Naive B cell (primary cell): ENCODE measurements around the gene ATP5F1D. TPM values are rescaled to one million over a fixed set of nuclear protein-coding genes. Genes with fewer than 3 reads are reported as not detected.
"Not testable (repeated sequence)": the region's sequence is repeated elsewhere in the genome, so short reads cannot be mapped to it uniquely, and the experiment has no call there.

Source experiments
- ATAC-seq, 2 donors: fragments of 150-1000 bp; cut with Tn5 transposase; 2 replicates each; pipeline ENCODE4 v1.10.0; 2021; ENCODE audit warnings: low read depth in 2 of 2, mild to moderate bottlenecking in 2 of 2, moderate library complexity in 2 of 2
- DNase-seq: peaks from one replicate; pipeline ENCODE4 v3.0.0; 2022
- H3K27ac Mint-ChIP-seq, 6 donors: one replicate each; pipeline ENCODE4 v1.8.0; 2020 to 2022; ENCODE audit warnings: mild to moderate bottlenecking in 6 of 6, mixed read lengths in 6 of 6, moderate library complexity in 5 of 6, inconsistent platforms in 2 of 6
- H3K27me3 Mint-ChIP-seq, 3 donors: one replicate each; pipeline ENCODE4 v1.8.0; 2021 to 2022; ENCODE audit warnings: mixed read lengths in 3 of 3, mild to moderate bottlenecking in 1 of 3
- H3K36me3 Mint-ChIP-seq, 2 donors: one replicate each; pipeline ENCODE4 v1.8.0; 2020 to 2022; ENCODE audit warnings: mixed read lengths in 2 of 2, inconsistent platforms in 1 of 2, mild to moderate bottlenecking in 1 of 2
- H3K4me1 Mint-ChIP-seq, 3 donors: one replicate each; pipeline ENCODE4 v1.8.0; 2020 to 2022; ENCODE audit warnings: mixed read lengths in 3 of 3, inconsistent platforms in 1 of 3, mild to moderate bottlenecking in 1 of 3, moderate library complexity in 1 of 3
- H3K4me3 Mint-ChIP-seq, 8 donors: one replicate each; pipeline ENCODE4 v1.8.0; 2020 to 2022; ENCODE audit warnings: mild to moderate bottlenecking in 8 of 8, mixed read lengths in 8 of 8, moderate library complexity in 8 of 8, inconsistent platforms in 2 of 8
- H3K9me3 Mint-ChIP-seq, 7 donors: one replicate each; pipeline ENCODE4 v1.8.0; 2020 to 2022; ENCODE audit warnings: mixed read lengths in 7 of 7, mild to moderate bottlenecking in 5 of 7, inconsistent platforms in 2 of 7, moderate library complexity in 1 of 7
- polyA plus RNA-seq, 6 donors: library from polyadenylated mRNA; unstranded; fragments of 300-500 nt; fragmentation: Illumina TruSeq; gene quantifications; one replicate each; pipeline ENCODE4 v1.2.3, GENCODE V29; 2021; ENCODE audit warnings: low read depth in 6 of 6

ATP5F1D gene
- polyA plus RNA-seq, 6 donors from 2014 or later: 132 to 222 (median 199) TPM

DNA sequence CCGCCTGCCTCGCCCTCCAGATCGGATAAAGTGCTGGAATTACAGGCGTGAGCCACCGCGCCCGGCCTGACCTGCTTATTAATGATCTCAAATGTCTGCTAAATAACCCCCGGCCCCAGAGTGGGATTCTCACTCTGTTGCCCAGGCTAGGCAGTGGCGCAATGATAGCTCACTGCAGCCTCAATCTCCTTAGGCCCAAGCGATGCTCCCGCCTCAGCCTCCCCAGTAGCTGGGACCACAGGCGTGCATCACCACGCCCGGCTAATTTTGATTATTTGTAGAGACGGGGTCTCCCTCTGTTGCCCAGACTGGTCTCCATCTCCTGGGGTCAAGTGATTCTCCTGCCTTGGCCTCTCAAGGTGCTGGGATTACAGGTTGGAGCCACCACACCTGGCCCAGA, 626 bp upstream of the ATP5F1D start:
- ATAC-seq (no peak), DNase-seq (no peak)
- Mint-ChIP-seq H3K4me3 (peak overlapping the region; percentile 82 to 96 (median 90)), H3K36me3 (no peaks in the 10 kb centered on the region), H3K27ac (peak overlapping the region; percentile 94 to 100 (median 98)), H3K9me3 (no peaks in the 10 kb centered on the region), H3K4me1 (peaks cover 21 to 42% (median 34%) of the 10 kb centered on the region in 3 donors), H3K27me3 (peaks cover 5 to 11% (median 9%) of the 10 kb centered on the region in 3 donors)

DNA sequence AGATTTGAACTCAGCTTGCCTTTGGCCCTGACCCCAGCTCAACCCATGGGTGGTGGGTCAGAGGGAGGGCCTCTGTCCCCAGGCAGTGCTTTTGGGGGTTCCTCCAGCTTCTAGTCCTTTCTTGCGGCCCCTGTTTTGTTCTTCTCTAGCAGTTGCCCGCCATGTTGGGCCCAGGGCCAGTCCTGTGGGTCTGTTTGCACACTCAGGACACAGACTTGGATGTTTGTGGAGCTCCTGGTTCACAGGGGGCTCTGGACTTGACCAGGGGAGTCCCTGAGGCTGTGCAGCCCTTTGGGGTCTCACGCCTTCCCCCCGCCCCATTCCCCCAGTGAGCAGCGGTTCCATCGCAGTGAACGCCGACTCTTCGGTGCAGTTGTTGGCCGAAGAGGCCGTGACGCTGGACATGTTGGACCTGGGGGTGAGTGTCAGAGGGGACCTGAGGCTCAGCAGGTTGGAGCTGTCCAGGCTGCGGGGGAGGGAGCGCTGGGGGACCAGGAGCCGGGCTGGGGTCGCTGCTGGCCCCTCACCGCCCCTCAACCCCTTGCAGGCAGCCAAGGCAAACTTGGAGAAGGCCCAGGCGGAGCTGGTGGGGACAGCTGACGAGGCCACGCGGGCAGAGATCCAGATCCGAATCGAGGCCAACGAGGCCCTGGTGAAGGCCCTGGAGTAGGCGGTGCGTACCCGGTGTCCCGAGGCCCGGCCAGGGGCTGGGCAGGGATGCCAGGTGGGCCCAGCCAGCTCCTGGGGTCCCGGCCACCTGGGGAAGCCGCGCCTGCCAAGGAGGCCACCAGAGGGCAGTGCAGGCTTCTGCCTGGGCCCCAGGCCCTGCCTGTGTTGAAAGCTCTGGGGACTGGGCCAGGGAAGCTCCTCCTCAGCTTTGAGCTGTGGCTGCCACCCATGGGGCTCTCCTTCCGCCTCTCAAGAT, 2.5 kb downstream of the ATP5F1D start:
- Mint-ChIP-seq H3K27ac (peak overlapping the region; percentile 15 to 98 (median 86)), H3K27me3 (peaks cover 0 to under 1% (median 0%) of the 10 kb centered on the region in 3 donors), H3K4me1 (peaks cover 12 to 45% (median 24%) of the 10 kb centered on the region in 3 donors), H3K9me3 (no peaks in the 10 kb centered on the region), H3K36me3 (no peaks in the 10 kb centered on the region), H3K4me3 (peak overlapping the region; percentile 68 to 88 (median 82))
- ATAC-seq (peak; percentile 44 to 45), DNase-seq (peak; percentile 87)

DNA sequence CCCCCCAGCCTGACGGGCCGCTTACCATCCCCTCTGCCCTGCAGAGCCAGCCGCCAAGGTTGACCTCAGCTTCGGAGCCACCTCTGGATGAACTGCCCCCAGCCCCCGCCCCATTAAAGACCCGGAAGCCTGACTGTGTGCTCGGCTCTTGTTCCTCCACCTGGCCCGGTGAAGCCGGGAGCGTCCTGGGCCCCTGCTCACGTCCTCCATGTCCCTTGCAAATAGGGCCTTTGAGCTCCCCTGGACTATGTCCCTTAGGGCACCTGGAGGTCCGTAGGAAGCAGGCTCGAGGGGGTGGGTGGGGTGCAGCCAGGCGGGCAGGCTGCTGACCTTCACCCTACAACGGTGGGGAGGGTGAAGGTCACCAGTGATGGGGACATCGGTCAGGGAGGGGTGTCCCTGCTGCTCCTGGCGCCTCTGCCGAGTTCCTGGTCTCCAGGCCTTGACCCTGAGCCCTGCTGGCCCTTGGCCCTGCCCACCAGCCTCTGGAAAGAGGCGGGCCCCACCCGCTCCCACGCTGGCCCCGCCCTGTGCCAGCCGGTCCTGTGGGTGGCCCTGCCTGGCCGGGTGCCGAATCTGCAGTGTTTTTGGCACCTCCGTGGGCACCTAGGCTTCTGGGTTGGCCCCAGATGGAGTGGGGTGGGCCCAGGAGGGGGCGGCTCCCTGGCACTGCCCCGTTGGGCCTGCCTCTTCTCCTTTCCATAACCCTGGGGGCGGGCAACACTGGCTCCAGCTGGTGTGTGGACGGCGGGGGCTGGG, 3.3 kb downstream of the ATP5F1D start:
- DNase-seq (no peak), ATAC-seq (no peak)
- Mint-ChIP-seq H3K27ac (peak overlapping the region; percentile 15 to 98 (median 86)), H3K9me3 (no peaks in the 10 kb centered on the region), H3K27me3 (no peaks in the 10 kb centered on the region), H3K4me1 (peaks cover 12 to 40% (median 18%) of the 10 kb centered on the region in 3 donors), H3K36me3 (no peaks in the 10 kb centered on the region), H3K4me3 (peak overlapping the region; percentile 68 to 88 (median 76))

DNA sequence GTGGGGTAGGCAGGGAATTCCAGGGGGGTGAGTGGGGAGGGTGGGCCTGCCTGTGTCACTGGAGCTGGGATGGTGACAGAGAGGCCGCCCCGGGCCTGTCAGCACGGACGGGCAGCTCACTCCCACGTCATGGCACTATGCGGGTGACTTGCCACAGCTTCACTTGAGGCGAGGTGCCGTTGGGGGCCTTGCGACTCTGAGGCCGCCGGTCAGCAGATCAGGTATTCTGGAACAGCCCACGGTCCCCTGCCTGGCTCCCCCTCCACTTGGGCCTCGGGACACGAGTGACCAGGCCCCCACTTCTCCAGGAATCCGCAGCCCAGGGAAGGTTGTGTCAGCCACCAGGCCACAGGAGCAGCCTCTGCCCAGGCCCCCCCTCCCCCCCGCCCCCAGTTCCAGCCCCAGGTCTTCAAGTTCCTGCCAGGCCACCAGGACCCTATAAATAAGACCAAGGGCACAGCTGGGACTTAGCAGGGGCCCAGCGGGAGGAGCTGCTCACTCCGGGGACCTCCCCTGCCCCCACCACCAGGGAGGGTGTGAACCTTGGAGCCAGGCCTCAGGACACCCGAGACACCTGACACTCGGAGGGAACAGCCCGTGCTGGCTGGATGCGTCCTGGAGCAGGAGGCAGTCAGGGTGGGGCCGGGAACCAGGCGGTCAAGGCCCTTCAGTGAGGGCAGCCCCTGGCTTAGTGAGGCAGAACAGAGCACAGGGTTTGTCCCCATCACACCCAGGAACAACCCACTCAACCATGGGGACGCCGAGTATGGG, 4.1 kb downstream of the ATP5F1D start:
- Mint-ChIP-seq H3K27me3 (no peaks in the 10 kb centered on the region), H3K27ac (peak overlapping the region in 1 of 6 donors; percentile 57), H3K9me3 (no peaks in the 10 kb centered on the region), H3K4me1 (peaks cover 12 to 39% (median 18%) of the 10 kb centered on the region in 3 donors), H3K36me3 (no peaks in the 10 kb centered on the region), H3K4me3 (peak overlapping the region in 1 of 8 donors; percentile 74)
- ATAC-seq: no peak
- no peak for DNase-seq

DNA sequence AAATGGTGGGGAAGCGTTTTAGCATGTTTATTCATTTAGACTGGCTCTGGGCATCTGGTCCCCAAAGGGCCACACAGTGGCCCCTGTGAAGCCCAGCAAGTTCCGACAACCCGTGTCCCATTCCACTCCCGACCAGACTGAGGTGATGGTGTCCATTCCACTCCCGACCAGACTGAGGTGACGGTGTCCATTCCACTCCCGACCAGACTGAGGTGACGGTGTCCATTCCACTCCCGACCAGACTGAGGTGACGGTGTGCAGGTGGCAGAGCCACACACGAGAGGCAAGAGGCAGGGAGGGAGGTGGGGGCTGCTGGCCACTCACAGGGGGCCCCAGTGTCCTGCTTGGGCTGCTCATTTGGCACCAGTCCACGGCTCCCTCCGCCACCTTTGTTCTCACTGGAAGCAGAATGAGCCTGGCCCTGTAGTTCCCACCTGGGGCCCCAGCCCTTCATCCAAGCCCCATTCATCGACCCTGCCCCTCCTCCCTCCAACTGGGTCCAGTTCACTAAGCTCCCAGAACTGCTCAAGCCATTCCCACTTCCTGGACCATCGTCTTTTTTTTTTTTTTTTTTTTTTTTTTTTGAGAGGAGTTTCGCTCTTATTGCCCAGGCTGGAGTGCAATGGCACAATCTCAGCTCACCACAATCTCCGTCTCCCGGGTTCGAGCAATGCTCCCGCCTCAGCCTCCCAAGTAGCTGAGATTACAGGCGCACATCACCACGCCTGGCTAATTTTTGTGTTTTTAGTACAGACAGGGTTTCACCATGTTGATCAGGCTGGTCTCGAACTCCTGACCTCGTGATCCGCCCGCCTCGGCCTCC, 4.9 kb downstream of the ATP5F1D start:
- H3K4me3 Mint-ChIP-seq: peak overlapping the region in 4 of 8 donors; percentile 20 to 74 (median 49)
- peak overlapping the region in 3 of 6 donors; percentile 33 to 70 (median 69) for H3K27ac Mint-ChIP-seq
- DNase-seq, H3K36me3 Mint-ChIP-seq, H3K27me3 Mint-ChIP-seq, ATAC-seq, H3K9me3 Mint-ChIP-seq: not testable (repeated sequence)
- H3K4me1 Mint-ChIP-seq: peaks cover 13 to 33% (median 15%) of the 10 kb centered on the region in 3 donors

DNA sequence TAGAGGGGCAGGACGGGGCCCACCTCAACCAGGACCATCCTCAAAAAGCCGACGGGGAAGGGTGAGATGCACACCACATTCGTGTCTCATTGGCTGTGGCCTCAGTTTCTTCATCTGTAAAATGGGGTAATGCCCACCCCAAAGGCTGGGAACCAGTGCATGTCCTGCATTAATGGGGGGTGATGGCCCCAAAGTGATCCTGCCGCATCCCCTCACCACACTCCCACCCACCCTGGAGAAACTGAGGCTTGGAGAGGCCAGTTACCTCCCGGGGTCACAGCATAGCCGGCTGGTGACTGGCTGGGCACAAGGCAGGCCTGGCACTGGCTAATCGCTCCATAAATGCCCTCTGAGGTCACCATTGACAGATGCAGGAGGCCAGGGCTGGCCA, 6.2 kb downstream of the ATP5F1D start:
- no peaks in the 10 kb centered on the region for H3K36me3 Mint-ChIP-seq
- ATAC-seq: no peak
- peak overlapping the region in 3 of 6 donors; percentile 57 to 84 (median 66) for H3K27ac Mint-ChIP-seq
- H3K27me3 Mint-ChIP-seq: no peaks in the 10 kb centered on the region
- peak overlapping the region in 7 of 8 donors; percentile 20 to 85 (median 44) for H3K4me3 Mint-ChIP-seq
- H3K4me1 Mint-ChIP-seq: peaks cover 14 to 28% (median 16%) of the 10 kb centered on the region in 3 donors
- H3K9me3 Mint-ChIP-seq: no peaks in the 10 kb centered on the region
- DNase-seq: no peak

DNA sequence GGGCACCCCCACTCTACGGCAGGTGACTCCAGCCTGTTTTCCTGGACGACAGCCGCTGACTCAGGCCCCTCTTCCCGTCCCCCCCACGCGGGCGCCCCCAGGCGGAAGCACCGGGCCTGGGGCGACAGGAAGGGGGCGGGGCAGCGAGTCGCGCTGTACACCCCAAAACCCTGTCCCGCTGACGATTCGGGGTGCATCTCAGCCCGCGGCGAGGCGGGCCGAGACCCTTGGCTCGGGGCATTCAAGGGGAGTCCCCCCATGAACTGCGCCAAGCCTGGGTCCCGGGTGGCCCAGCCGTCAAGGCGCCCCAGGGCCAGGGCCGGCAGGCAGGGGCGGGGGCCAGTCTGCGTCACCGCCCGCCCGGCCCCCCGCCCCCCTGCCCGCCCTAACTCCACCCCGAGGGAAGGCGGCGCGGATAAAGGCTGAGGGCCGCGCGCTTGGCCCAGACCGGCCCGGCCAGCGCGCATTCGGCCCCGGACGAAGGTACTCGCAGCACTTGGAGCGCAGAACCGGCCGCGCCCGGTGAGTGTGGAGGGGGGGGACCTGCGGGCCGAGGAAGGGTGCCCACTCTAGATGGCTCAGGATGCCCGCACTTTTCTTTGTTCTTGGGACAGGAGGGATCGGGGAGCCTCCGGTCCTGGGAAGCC, 6.7 kb downstream of the ATP5F1D start, which contains the start of gene MIDN:
TSS of gene MIDN (plus strand) at position 445 of the 647 bp plus-strand sequence. CDS start 1,714 bp downstream, outside the sequence.
- DNase-seq: peak; percentile 78
- peak; percentile 2 to 8 for ATAC-seq
- Mint-ChIP-seq H3K9me3 (no peaks in the 10 kb centered on the region), H3K27me3 (no peaks in the 10 kb centered on the region), H3K4me1 (peaks cover 16 to 24% (median 17%) of the 10 kb centered on the region in 3 donors), H3K27ac (peak within 1 kb of the TSS in 5 of 6 donors; percentile 21 to 94 (median 86)), H3K4me3 (peak within 1 kb of the TSS; percentile 64 to 93 (median 78)), H3K36me3 (no peaks in the 10 kb centered on the region)

DNA sequence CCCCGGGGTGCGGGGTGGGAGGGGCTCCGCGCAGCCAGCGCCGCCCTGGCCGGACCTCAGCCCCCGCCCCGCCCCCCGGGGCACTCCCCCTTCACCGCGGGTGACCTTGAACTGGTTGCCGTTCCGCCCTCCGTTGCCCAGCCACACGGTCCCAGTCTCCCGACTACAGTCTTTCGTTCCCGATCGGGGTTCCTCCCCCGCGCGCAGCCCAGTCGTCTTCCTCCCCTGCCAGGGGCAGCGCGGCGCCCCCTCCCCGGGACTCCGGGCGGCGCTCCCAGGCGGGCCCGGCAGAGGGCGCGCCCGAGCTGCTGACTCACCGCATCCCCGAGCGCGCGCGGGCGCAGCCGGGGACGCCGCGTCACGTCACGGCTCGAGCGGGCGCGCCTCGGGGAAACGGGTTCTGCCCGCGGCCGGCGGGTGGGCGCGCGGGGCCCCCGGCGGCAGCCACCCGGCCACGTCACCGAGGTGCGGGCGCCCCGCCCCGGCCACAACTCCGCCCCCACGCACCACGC, 7.3 kb downstream of the ATP5F1D start:
- peak overlapping the region in 2 of 6 donors; percentile 80 to 84 for H3K27ac Mint-ChIP-seq
- DNase-seq: peak; percentile 84
- no peaks in the 10 kb centered on the region for H3K36me3 Mint-ChIP-seq
- H3K4me1 Mint-ChIP-seq: peaks cover 20 to 25% (median 21%) of the 10 kb centered on the region in 3 donors
- no peaks in the 10 kb centered on the region for H3K27me3 Mint-ChIP-seq
- H3K9me3 Mint-ChIP-seq: no peaks in the 10 kb centered on the region
- H3K4me3 Mint-ChIP-seq: peak overlapping the region; percentile 64 to 89 (median 76)
- ATAC-seq: peak; percentile 24 to 29

DNA sequence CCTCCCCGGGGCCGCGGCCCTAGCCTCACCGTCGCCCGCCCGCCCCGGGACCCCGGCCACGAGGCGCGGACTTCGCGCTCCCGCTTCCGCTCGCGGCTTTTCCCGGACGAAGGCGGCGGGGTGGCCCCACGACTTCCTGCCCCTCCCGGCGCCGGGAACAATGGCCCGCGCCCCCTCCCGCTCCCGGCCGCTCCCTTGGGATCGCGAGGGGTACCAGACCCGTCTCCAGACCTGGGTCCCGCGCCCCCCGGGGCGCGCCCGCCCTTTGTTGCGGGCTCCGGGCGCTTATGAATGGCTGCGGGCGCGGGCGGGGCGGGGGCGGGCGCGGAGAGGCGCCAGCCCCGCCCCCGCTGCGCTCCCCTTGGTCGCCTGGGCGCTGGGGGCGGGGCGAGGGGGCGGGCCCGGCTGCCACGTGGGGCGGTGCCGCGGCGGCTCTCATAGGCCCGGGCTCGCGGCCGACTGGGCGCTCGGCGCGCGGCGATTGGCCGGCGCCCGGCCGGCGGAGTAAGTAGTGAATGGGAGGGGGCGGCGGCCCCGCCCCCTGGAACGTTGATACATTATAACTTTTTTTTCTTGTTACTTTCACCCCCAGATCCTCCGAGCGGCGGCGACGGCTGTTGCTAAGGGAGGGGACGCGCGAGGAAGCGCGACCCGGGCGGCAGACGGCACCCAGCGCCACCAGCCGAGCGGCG, 7.9 kb downstream of the ATP5F1D start:
- no peaks in the 10 kb centered on the region for H3K27me3 Mint-ChIP-seq
- H3K36me3 Mint-ChIP-seq: no peaks in the 10 kb centered on the region
- peak overlapping the region; percentile 82 to 94 (median 90) for H3K4me3 Mint-ChIP-seq
- H3K27ac Mint-ChIP-seq: peak overlapping the region; percentile 89 to 97 (median 94)
- DNase-seq (peak; percentile 94), ATAC-seq (peak; percentile 55 to 62)
- peaks cover 19 to 25% (median 22%) of the 10 kb centered on the region in 3 donors for H3K4me1 Mint-ChIP-seq
- no peaks in the 10 kb centered on the region for H3K9me3 Mint-ChIP-seq

DNA sequence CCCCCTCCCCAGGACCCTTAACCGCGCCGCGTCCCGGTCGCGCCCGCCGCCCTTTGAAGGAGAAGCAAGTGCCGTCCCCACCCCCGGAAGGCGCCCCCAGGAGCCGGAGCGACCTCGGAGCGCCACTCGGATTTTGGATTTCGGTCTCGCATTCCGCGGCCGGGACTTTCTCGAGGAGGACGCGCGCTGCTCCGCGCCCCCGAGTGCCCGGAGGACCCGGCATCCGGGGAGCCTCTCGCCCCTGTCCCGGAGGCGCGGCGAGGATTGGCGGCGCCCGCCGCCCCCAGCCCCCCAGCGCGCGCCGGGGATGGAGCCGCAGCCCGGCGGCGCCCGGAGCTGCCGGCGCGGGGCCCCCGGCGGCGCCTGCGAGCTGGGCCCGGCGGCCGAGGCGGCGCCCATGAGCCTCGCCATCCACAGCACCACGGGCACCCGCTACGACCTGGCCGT, 8.5 kb downstream of the ATP5F1D start:
- Mint-ChIP-seq H3K27ac (peak overlapping the region in 5 of 6 donors; percentile 89 to 94 (median 93)), H3K4me1 (peaks cover 16 to 26% (median 22%) of the 10 kb centered on the region in 3 donors), H3K9me3 (no peaks in the 10 kb centered on the region), H3K27me3 (no peaks in the 10 kb centered on the region), H3K36me3 (no peaks in the 10 kb centered on the region), H3K4me3 (peak overlapping the region; percentile 82 to 94 (median 90))
- no peak for ATAC-seq
- no peak for DNase-seq
